Ovary (tissue), 9 donors: Measurements from ENCODE around the gene IL20. TPM values are rescaled to one million over a fixed set of nuclear protein-coding genes. Genes with fewer than 3 reads are reported as not detected.

Experiments
- DNase-seq, 5 donors: peaks; one replicate each; pipeline ENCODE4 v3.0.0-alpha.2; 2019 to 2020
- H3K27ac ChIP-seq, 2 donors: fragments of 200-600 bp; one replicate each; pipeline versions ENCODE4 v1.5.1 to v1.8.0; 2019 to 2022
- H3K27me3 ChIP-seq: fragments of 200-600 bp; one replicate; pipeline ENCODE4 v1.8.0; 2022
- H3K36me3 ChIP-seq: fragments of 200-600 bp; sonication (generic); one replicate; pipeline ENCODE4 v1.5.1; 2019
- H3K4me1 ChIP-seq: one replicate; pipeline ENCODE4 v1.8.1; 2013; ENCODE audit warnings: mild to moderate bottlenecking, moderate library complexity; ENCODE audit not compliant: insufficient read depth
- H3K4me3 ChIP-seq: fragments of 200-600 bp; sonication (generic); one replicate; pipeline ENCODE4 v1.5.1; 2017
- H3K9me3 ChIP-seq, 2 donors: fragments of 200-600 bp in 1 of 2; sonication (generic) in 1 of 2; one replicate each; pipeline versions ENCODE4 v1.5.1 to v1.8.1; 2013 to 2019; ENCODE audit warnings: mild to moderate bottlenecking in 1 of 2, moderate library complexity in 1 of 2
- CTCF ChIP-seq, 3 donors: fragments of 450-650 bp in 2 of 3; fragments of 200-600 bp in 1 of 3; IDR thresholded peaks; one replicate each; pipeline versions ENCODE4 v1.5.1 to v1.8.0; 2016 to 2022; ENCODE audit warnings: antibody characterized with exemption in 3 of 3, mild to moderate bottlenecking in 1 of 3
- EP300 ChIP-seq: sonication (generic); formaldehyde crosslinking; IDR thresholded peaks from one replicate; pipeline ENCODE4 v1.6.1; 2017; ENCODE audit warnings: antibody characterized with exemption
- POLR2A ChIP-seq: fragments of 450-650 bp; IDR thresholded peaks from one replicate; pipeline ENCODE4 v1.6.1; 2017; ENCODE audit warnings: antibody characterized with exemption, mild to moderate bottlenecking, moderate library complexity
- WGBS, 3 donors: extraction: QIAGEN DNeasy Blood & Tissue Kit in 1 of 3; methylation state at CpG; one replicate each; pipeline versions ENCODE4 v1.1.5 to v1.1.7; 2013 to 2017; 5-methylcytosine and 5-hydroxymethylcytosine counted together
- intact Hi-C, 4 donors: fragments of 100-400 bp; cut with DNase I; formaldehyde crosslinking; loops; one replicate each; pipeline versions ENCODE4 v1.11.0 to v1.15.1; 2022 to 2023
- polyA plus RNA-seq, 2 donors: library from polyadenylated mRNA; stranded (reverse); fragments of 200-250 nt in 1 of 2; fragments of 350-450 nt in 1 of 2; fragmentation: Illumina TruSeq in 1 of 2; extraction: RNeasy Lipid Tissue Mini Kit (QIAGEN cat#74804) in 1 of 2; gene quantifications; one replicate each; pipeline ENCODE4 v1.2.3, GENCODE V29; 2013 to 2014
- total RNA-seq, 7 donors: library from RNA; depleted of rRNA in 2 of 7; stranded (reverse); fragments of >200 nt in 2 of 7; fragmentation: NEBNext Ultra II Directional in 3 of 7; extraction: Animal tissue kit (Norgen Biotek cat#: 25700) in 3 of 7; gene quantifications; one replicate each; pipeline versions ENCODE4 v1.1.0 to v1.2.4, GENCODE V29; 2016 to 2023
- donor health status: DM: no; HTN: no; CAD: no; lungs with moderate emphysema.
- donor health status: DM: no; HTN: no; CAD: no.
- donor health status: Bipolar disorder and iron deficiency.
- donor health status: DM: yes; HTN: yes; CAD: no.
- donor health status: DM: no; HTN: no; CAD: no.
- donor health status: DM: yes; HTN: yes; CAD: no.

Gene IL20
- total and polyA plus RNA-seq, 9 donors, result 0.30 to 2.6 TPM; not detected in 7

GRCh38 chr1:206898089-206898914 lies 32.9 kb downstream of the IL20 start:
- H3K9me3 ChIP-seq, result no peaks in the 10 kb centered on the region
- 75 to 81% (median 80%) methylated on average over 11 of the region's 11 CpGs for WGBS, 3 donors

GRCh38 chr1:206898915-206899431 lies 33.5 kb downstream of the IL20 start:
- intact Hi-C loops, result no loop called here
- Histone ChIP-seq H3K9me3 (no peaks in the 10 kb centered on the region), H3K36me3 (no peaks in the 10 kb centered on the region), H3K4me3 (no peak overlapping the region), H3K27ac (no peak overlapping the region), H3K4me1 (peaks cover 8% of the 10 kb centered on the region), H3K27me3 (no peaks in the 10 kb centered on the region)
- WGBS, 3 donors, result 86 to 91% (median 88%) methylated on average over 13 of the region's 13 CpGs
- TF ChIP-seq EP300, result no peak
- TF ChIP-seq CTCF (IDR thresholded peaks at IDR 0.05), result no peak
- TF ChIP-seq POLR2A, result no peak
- no peak for DNase-seq

More at GRCh38 chr1:206898089-206898914, 32.9 kb downstream of the IL20 start:
- DNase-seq, result no peak
- Histone ChIP-seq H3K27ac (no peak overlapping the region), H3K36me3 (no peaks in the 10 kb centered on the region), H3K4me3 (no peak overlapping the region), H3K27me3 (no peaks in the 10 kb centered on the region), H3K4me1 (peaks cover 8% of the 10 kb centered on the region)
- TF ChIP-seq POLR2A, result no peak
- no peak for TF ChIP-seq EP300
- TF ChIP-seq CTCF (IDR thresholded peaks at IDR 0.05), result no peak
- intact Hi-C loops, result no loop called here

- Histone ChIP-seq H3K4me3 (no peak overlapping the region), H3K36me3 (no peaks in the 10 kb centered on the region), H3K27me3 (no peaks in the 10 kb centered on the region), H3K9me3 (no peaks in the 10 kb centered on the region), H3K4me1 (peaks cover 8% of the 10 kb centered on the region), H3K27ac (no peak overlapping the region)
- intact Hi-C loops, result no loop called here
- 60 to 82% (median 75%) methylated on average over 5 of the region's 5 CpGs for WGBS, 3 donors
- no peak for TF ChIP-seq EP300
- TF ChIP-seq CTCF (IDR thresholded peaks at IDR 0.05), result no peak
- no peak for TF ChIP-seq POLR2A
- DNase-seq, result no peak
Measured at GRCh38 chr1:206899717-206900116, 34.3 kb downstream of the IL20 start.

GRCh38 chr1:206900149-206900548 lies 34.7 kb downstream of the IL20 start:
- intact Hi-C loops, result no loop called here
- H3K9me3 ChIP-seq, result no peaks in the 10 kb centered on the region
- H3K4me3 ChIP-seq, result no peak overlapping the region
- TF ChIP-seq POLR2A, result no peak
- TF ChIP-seq EP300, result no peak
- TF ChIP-seq CTCF (IDR thresholded peaks at IDR 0.05), result no peak
- no peaks in the 10 kb centered on the region for H3K27me3 ChIP-seq
- 89 to 91% (median 90%) methylated on average over 7 of the region's 7 CpGs for WGBS, 3 donors
- H3K36me3 ChIP-seq, result no peaks in the 10 kb centered on the region
- H3K27ac ChIP-seq, result no peak overlapping the region
- H3K4me1 ChIP-seq, result peaks cover 8% of the 10 kb centered on the region
- DNase-seq, result no peak
